Measurements from ENCODE around the gene CSGALNACT2. TPM values are rescaled to one million over a fixed set of nuclear protein-coding genes. Genes with fewer than 3 reads are reported as not detected.
"Not testable (repeated sequence)": the region's sequence is repeated elsewhere in the genome, so short reads cannot be mapped to it uniquely, and the experiment has no call there.

CSGALNACT2 gene
- total RNA-seq, 8 experiments from 2014 or later, result 6.6 to 22.9 (median 11.8) TPM

DNA sequence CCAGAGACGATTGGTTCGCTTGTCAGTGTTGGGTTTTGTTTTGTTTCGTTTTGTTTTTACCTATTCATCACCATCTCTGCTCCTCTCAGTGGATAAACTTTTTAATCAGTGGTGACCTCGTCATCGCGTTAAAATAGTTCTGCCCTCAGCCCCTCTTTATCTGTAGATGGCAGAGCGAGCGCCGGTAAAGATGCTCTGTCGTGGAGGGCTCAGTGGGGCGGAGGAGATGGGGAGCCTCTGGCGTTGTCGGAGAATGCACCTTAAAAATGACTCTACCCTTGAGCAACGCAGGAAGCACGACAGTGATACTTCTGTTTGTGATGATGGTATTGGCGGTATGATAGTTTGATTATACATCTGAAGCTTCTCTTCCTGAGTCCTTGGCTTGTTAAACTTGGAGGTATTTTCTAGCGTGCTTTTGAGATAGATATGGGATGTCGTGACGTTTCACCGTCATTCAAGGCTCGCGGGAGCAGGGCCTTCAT, 554 bp downstream of the CSGALNACT2 start:
- 0 to 4% (median 0%) methylated on average over 3 to 14 of the region's 22 CpGs for WGBS, 10 experiments
- H3K4me3 ChIP-seq, result peak overlapping the region; percentile 63 to 98 (median 97)
- peak overlapping the region; percentile 89 to 94 for H3K27ac ChIP-seq
- H3K4me1 ChIP-seq (replicated peaks in 1 of 2), result peaks cover 12 to 18% of the 10 kb centered on the region in 2 donors
- peak; percentile 12 to 64 (median 52) for ATAC-seq (replicated peaks in 6 of 8)
- in situ Hi-C loops (cut with MboI; ENCODE audit: low pct_unique_long_range_greater_than_20kb in 2 of 9, low sequenced_read_pairs in 9 of 9, unreplicated experiment in 9 of 9), result no loop called here

DNA sequence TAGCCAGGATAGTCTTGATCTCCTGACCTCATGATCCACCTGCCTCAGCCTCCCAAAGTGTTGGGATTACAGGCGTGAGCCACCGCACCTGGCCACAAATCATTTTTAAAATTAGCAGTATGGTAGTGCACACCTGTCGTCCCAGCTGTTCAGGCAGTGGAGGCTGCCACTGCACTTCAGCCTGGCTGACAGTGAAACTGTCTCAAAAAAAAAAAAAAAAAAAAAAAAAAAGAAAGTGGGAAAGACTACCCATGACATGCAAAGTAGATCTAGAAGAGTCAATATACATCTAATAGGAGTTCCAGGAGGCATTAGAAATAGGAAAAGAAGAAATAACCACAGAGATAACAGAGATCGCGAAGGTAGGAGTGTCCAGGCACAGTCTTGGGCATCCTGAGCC, 3.2 kb downstream of the CSGALNACT2 start:
- Histone ChIP-seq H3K27ac (no peak overlapping the region), H3K4me3 (no peak overlapping the region), H3K4me1 (replicated peaks in 1 of 2) (peaks cover 11 to 13% of the 10 kb centered on the region in 2 donors)
- WGBS, 10 experiments, result 91 to 100% (median 100%) methylated on average over 1 to 4 of the region's 5 CpGs; no CpG with 5 or more reads in 2 of the 10 experiments
- in situ Hi-C loops (cut with MboI; ENCODE audit: low pct_unique_long_range_greater_than_20kb in 2 of 9, low sequenced_read_pairs in 9 of 9, unreplicated experiment in 9 of 9), result no loop called here
- ATAC-seq (replicated peaks in 6 of 8), result no peak

DNA sequence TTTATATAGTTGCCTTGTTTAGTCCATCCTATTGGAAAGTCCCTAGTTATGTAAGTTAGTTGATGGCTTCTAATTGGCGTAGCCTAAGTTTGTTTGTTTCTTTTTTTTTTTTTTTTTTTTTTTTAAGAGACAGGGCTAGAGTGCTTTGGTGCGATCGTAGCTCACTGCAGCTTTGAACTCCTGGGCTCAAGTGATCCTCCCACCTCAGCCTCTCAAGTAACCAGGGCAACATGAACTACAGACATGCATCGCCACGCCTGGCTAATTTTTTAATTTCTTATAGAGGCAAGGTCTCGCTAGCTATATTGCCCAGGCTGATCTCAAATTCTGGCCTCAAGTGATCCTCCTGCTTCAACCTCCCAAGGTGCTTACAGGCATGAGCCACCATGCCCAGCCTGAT, 7.1 kb downstream of the CSGALNACT2 start:
- in situ Hi-C loops (cut with MboI; ENCODE audit: low pct_unique_long_range_greater_than_20kb in 2 of 9, low sequenced_read_pairs in 9 of 9, unreplicated experiment in 9 of 9), result no loop called here
- H3K27ac ChIP-seq, result no peak overlapping the region
- no peak overlapping the region for H3K4me3 ChIP-seq
- no peak for ATAC-seq (replicated peaks in 6 of 8)
- WGBS, 10 experiments, result 83 to 100% (median 93%) methylated on average over 1 to 6 of the region's 6 CpGs; no CpG with 5 or more reads in 1 of the 10 experiments
- no peaks in the 10 kb centered on the region for H3K4me1 ChIP-seq (replicated peaks in 1 of 2)

GRCh38 chr10:43145936-43146335, 7.7 kb downstream of the CSGALNACT2 start:
- in situ Hi-C loops (cut with MboI; ENCODE audit: low pct_unique_long_range_greater_than_20kb in 2 of 9, low sequenced_read_pairs in 9 of 9, unreplicated experiment in 9 of 9); H3K4me1 ChIP-seq (replicated peaks in 1 of 2); H3K27ac ChIP-seq; ATAC-seq (replicated peaks in 6 of 8); H3K4me3 ChIP-seq: not testable (repeated sequence)
- WGBS, 10 experiments, result 60 to 100% (median 92%) methylated on average over 1 of the region's 1 CpG; no CpG with 5 or more reads in 4 of the 10 experiments

GRCh38 chr10:43151371-43151770, 13.1 kb downstream of the CSGALNACT2 start:
- WGBS, 10 experiments, result 14 to 100% (median 62%) methylated on average over 1 to 2 of the region's 2 CpGs; no CpG with 5 or more reads in 2 of the 10 experiments
- Histone ChIP-seq H3K4me3 (no peak overlapping the region), H3K27ac (no peak overlapping the region), H3K4me1 (replicated peaks in 1 of 2) (no peaks in the 10 kb centered on the region)
- in situ Hi-C loops (cut with MboI; ENCODE audit: low pct_unique_long_range_greater_than_20kb in 2 of 9, low sequenced_read_pairs in 9 of 9, unreplicated experiment in 9 of 9), result no loop called here
- no peak for ATAC-seq (replicated peaks in 6 of 8)

DNA sequence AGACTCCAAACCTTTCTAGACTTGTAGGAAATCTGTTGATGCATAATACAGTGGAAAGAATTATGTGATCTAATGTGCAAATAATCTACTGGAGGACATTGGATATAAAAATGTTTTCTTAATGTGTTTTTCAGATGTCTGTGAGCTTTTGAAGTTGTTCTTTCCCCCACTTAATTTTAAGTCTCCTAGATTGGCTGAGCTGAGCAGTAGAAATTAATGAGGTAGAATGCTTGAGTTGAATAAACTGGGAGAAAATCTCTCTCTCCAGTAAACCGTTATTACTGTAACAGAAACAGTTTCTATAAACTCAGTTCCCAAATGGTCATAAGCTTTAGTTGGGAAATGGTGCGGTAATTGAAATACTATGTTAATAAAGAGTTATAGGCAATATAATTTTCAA, 15.7 kb downstream of the CSGALNACT2 start:
- no peak overlapping the region for H3K27ac ChIP-seq
- no peak for ATAC-seq (replicated peaks in 6 of 8)
- 43 to 100% (median 76%) methylated on average over 1 to 2 of the region's 2 CpGs; no CpG with 5 or more reads in 2 of the 10 experiments for WGBS, 10 experiments
- in situ Hi-C loops (cut with MboI; ENCODE audit: low pct_unique_long_range_greater_than_20kb in 2 of 9, low sequenced_read_pairs in 9 of 9, unreplicated experiment in 9 of 9), result no loop called here
- H3K4me1 ChIP-seq (replicated peaks in 1 of 2), result peaks cover 0 to 4% of the 10 kb centered on the region in 2 donors
- no peak overlapping the region for H3K4me3 ChIP-seq

DNA sequence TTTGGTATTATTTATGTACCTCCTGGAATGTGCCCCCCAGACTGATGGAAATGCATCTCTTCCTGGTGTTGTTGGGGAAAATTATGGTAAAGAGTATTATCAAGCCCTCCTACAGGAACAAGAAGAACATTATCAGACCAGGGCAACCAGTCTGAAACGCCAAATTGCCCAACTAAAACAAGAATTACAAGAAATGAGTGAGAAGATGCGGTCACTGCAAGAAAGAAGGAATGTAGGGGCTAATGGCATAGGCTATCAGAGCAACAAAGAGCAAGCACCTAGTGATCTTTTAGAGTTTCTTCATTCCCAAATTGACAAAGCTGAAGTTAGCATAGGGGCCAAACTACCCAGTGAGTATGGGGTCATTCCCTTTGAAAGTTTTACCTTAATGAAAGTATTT, 17.0 kb downstream of the CSGALNACT2 start:
- H3K4me3 ChIP-seq, result no peak overlapping the region
- H3K4me1 ChIP-seq (replicated peaks in 1 of 2), result peaks cover 0 to 4% of the 10 kb centered on the region in 2 donors
- 80 to 100% (median 97%) methylated on average over 1 to 2 of the region's 2 CpGs; no CpG with 5 or more reads in 2 of the 10 experiments for WGBS, 10 experiments
- ATAC-seq (replicated peaks in 6 of 8), result no peak
- in situ Hi-C loops (cut with MboI; ENCODE audit: low pct_unique_long_range_greater_than_20kb in 2 of 9, low sequenced_read_pairs in 9 of 9, unreplicated experiment in 9 of 9), result no loop called here
- no peak overlapping the region for H3K27ac ChIP-seq

DNA sequence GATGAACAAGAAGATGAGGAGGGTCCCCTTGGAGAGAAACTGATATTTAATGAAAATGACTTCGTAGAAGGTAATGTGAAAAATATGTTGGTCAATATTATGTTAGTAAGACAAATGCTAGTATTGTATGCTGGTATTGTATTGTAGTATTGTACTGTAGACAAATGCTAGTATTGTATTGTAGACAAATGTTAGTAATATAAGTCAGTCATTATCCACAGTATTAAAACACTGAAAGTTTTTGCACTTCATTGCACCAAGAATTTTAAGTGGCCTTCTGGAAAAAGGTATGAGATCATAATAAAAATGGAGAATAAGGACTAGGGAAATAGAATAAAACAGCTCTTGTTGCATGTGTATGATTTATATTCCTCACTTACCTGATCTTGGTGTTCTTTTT, 17.5 kb downstream of the CSGALNACT2 start:
- H3K4me3 ChIP-seq, result no peak overlapping the region
- in situ Hi-C loops (cut with MboI; ENCODE audit: low pct_unique_long_range_greater_than_20kb in 2 of 9, low sequenced_read_pairs in 9 of 9, unreplicated experiment in 9 of 9), result no loop called here
- no peak overlapping the region for H3K27ac ChIP-seq
- ATAC-seq (replicated peaks in 6 of 8), result no peak
- 60 to 100% (median 92%) methylated on average over 1 of the region's 1 CpG; no CpG with 5 or more reads in 1 of the 10 experiments for WGBS, 10 experiments
- peaks cover 0 to 4% of the 10 kb centered on the region in 2 donors for H3K4me1 ChIP-seq (replicated peaks in 1 of 2)

DNA sequence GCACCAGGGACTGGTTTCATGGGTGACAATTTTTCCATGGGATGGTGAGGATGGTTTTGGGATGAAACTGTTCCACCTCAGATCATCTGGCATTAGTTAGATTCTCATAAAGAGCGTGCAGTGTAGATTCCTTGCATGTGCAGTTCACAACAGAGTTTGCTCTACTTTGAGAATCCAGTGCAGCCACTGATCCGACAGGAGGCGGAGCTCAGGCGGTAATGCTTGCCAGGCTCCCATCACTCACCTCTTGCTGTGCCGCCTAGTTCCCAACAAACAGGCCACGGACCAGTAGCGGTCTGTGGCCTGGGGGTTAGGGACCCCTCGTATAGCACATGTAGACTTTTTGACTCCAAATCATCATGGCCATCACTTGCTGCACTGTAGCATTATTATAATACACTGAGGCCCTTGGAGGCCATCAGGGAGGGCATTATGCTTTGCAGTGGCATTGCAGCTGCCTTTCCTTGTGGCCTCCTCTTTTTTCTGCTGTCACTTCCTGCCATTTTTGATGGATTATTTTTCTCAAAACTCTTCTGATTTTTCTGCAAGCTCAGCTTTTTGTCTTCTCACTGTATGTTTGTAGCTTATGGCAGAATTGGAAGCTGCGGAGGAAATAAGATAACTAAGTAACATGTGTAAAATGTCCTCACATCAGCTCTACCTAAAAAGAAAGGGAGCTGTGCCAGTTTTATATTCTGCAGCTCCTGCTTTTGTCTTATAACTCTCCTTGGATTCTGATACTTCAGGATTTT, 18.5 kb downstream of the CSGALNACT2 start:
- H3K4me3 ChIP-seq, result no peak overlapping the region

GRCh38 chr10:43158636-43159035, 20.4 kb downstream of the CSGALNACT2 start:
- ATAC-seq (replicated peaks in 6 of 8), result no peak
- in situ Hi-C loops (cut with MboI; ENCODE audit: low pct_unique_long_range_greater_than_20kb in 2 of 9, low sequenced_read_pairs in 9 of 9, unreplicated experiment in 9 of 9), result no loop called here
- 86 to 100% (median 96%) methylated on average over 2 to 6 of the region's 6 CpGs for WGBS, 10 experiments
- Histone ChIP-seq H3K4me1 (replicated peaks in 1 of 2) (peaks cover 0 to 4% of the 10 kb centered on the region in 2 donors), H3K27ac (no peak overlapping the region), H3K4me3 (no peak overlapping the region)

More for the DNA sequence above, 18.5 kb downstream of the CSGALNACT2 start:
- peak in 2 of 8 experiments; percentile 36 to 45 for ATAC-seq (replicated peaks in 6 of 8)
- 60 to 100% (median 85%) methylated on average over 1 to 8 of the region's 9 CpGs for WGBS, 10 experiments
- Histone ChIP-seq H3K4me1 (replicated peaks in 1 of 2) (peaks cover 0 to 4% of the 10 kb centered on the region in 2 donors), H3K27ac (no peak overlapping the region)
- in situ Hi-C loops (cut with MboI; ENCODE audit: low pct_unique_long_range_greater_than_20kb in 2 of 9, low sequenced_read_pairs in 9 of 9, unreplicated experiment in 9 of 9), result no loop called here

- Histone ChIP-seq H3K4me3 (no peak overlapping the region), H3K27ac (no peak overlapping the region), H3K4me1 (replicated peaks in 1 of 2) (peaks cover 0 to 4% of the 10 kb centered on the region in 2 donors)
- in situ Hi-C loops (cut with MboI; ENCODE audit: low pct_unique_long_range_greater_than_20kb in 2 of 9, low sequenced_read_pairs in 9 of 9, unreplicated experiment in 9 of 9), result no loop called here
- WGBS, 10 experiments, result 14 to 100% (median 75%) methylated on average over 1 of the region's 1 CpG; no CpG with 5 or more reads in 2 of the 10 experiments
- ATAC-seq (replicated peaks in 6 of 8), result peak in 1 of 8 experiments; percentile 44
Observed at GRCh38 chr10:43160046-43160920, 22.0 kb downstream of the CSGALNACT2 start.

DNA sequence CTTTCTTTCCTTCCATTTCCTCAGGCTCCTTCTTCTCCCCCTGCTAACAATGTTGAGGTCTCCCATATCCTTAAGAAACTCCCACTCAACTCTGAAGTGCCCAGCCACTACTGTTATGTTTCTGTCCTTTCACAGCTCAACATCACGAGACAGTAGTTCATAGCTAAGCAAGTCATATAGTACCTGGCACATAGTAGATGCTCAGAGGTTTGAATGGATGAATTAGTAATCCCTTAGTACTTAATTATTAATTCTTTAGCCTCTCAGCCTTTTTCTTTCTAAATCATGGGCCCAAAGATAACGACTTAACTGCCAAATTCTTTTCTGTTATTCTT, 22.6 kb downstream of the CSGALNACT2 start:
- peaks cover 0 to 4% of the 10 kb centered on the region in 2 donors for H3K4me1 ChIP-seq (replicated peaks in 1 of 2)
- no peak for ATAC-seq (replicated peaks in 6 of 8)
- WGBS, 10 experiments, result 58 to 100% (median 88%) methylated on average over 1 to 2 of the region's 2 CpGs; no CpG with 5 or more reads in 2 of the 10 experiments

DNA sequence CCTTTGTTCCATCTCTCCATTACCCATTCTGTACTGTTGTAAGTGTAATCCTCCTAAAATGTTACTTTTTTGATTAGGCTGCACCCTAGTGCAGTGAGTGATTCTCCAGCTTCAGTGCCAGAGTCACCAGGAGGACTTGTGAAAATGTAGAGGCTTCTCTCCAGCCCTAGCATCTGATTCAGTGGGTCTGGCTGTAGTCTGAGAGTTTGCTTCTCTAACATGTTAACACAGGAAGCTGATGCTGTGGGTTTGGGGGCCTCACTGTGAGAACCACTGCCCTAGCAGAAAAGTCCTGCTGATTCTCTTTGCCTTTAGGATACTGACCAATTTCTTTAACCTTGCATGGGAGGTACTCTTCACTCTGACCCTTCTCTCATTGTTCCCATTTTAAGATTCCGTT, 24.4 kb downstream of the CSGALNACT2 start:
- in situ Hi-C loops (cut with MboI; ENCODE audit: low pct_unique_long_range_greater_than_20kb in 2 of 9, low sequenced_read_pairs in 9 of 9, unreplicated experiment in 9 of 9), result no loop called here
- 57 to 100% (median 100%) methylated on average over 1 of the region's 1 CpG; no CpG with 5 or more reads in 1 of the 10 experiments for WGBS, 10 experiments
- ATAC-seq (replicated peaks in 6 of 8), result no peak
- Histone ChIP-seq H3K4me3 (no peak overlapping the region), H3K27ac (no peak overlapping the region), H3K4me1 (replicated peaks in 1 of 2) (no peaks in the 10 kb centered on the region)

More for the DNA sequence above, 22.6 kb downstream of the CSGALNACT2 start:
- Histone ChIP-seq H3K27ac (no peak overlapping the region), H3K4me3 (no peak overlapping the region)
- in situ Hi-C loops (cut with MboI; ENCODE audit: low pct_unique_long_range_greater_than_20kb in 2 of 9, low sequenced_read_pairs in 9 of 9, unreplicated experiment in 9 of 9), result no loop called here

Measured in motor neuron (in vitro differentiated cells).